ENCODE measurements around the gene SNTG2.

SNTG2 gene

DNA sequence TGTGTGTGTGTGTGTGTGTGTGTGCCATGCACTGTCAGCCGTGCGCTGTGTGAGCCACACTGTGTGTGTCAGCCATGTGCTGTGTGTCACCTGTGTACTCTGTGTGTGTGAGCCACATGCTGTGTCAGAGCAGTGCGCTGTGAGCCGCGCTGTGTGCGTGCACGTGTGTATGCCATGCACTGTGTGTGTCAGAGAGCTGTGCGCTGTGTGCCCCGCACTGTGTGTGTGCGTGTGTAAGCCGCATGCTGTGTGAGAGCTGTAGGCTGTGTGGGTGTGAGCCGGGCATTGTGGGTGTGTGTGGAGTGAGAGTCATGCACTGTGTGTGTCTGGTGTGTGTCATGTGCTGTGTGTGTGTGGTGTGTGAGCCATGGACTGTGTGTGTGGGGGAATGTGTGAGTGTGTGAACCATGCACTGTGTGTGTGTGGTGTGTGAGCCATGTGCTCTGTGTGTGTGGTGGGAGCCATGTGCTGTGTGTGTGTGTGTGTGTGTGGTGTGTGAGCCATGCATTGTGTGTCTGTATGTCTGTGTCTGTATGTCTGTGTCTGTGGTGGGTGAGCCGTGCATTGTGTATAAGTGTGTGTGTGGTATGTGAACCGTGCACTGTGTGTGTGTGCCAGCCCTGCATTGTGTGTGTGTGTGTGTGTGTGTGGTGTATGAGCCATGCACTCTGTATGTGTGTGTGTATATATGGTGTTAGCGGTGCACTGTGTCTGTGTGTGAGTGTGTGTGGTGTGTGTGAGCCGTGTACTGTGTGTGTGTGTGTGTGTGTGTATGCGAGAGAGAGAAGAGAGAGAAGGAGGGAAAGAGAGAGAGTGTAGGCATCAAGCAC is 356.3 kb downstream of the SNTG2 start:
- no peak overlapping the region for H3K27ac ChIP-seq (ENCODE audit: low read depth, low read length)

DNA sequence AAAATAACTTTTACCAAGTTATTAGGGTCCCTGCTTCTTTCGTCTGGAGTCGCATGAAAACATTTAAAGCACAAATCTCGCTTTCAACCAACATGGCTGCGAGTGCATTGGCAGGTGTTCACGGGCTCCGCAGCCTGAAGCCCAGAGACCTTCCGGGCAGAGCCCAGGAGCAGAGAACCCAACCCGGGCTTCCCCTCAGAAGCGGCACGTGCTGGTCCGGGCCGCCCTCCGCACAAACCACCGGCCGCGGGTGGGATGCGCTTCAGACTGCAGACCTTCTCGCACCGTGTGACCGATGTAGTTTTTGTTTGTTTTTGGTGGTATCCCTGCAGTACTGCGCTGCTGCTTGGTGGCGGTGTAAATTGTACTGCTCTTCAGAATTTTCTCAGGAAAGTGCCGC is 357.0 kb downstream of the SNTG2 start:
- Histone ChIP-seq H3K9me2 (replicated peaks; ENCODE audit: control insufficient read depth, low read length) (no peaks in the 10 kb centered on the region), H3K4me2 (ENCODE audit: low read length) (no peak overlapping the region)

More for the DNA sequence above, 356.3 kb downstream of the SNTG2 start:
- H3K36me3 ChIP-seq (ENCODE audit: control insufficient read depth, low read length): no peaks in the 10 kb centered on the region
- TF ChIP-seq CTCF (IDR thresholded peaks at IDR 0.05; ENCODE audit: low read depth, low read length, poor library complexity, severe bottlenecking): no peak
- TF ChIP-seq EZH2phosphoT487 (IDR thresholded peaks at IDR 0.05; ENCODE audit: borderline replicate concordance, low read length): no peak
- H3K4me3 ChIP-seq (ENCODE audit: low read length): no peak overlapping the region
- H3F3A ChIP-seq (ENCODE audit: control insufficient read depth, insufficient read depth): no peaks in the 10 kb centered on the region
- H3K9me2 ChIP-seq (replicated peaks; ENCODE audit: control insufficient read depth, low read length): no peaks in the 10 kb centered on the region
- no peaks in the 10 kb centered on the region for H3K4me1 ChIP-seq (ENCODE audit: control insufficient read depth, low read length)
- no peaks in the 10 kb centered on the region for H3K79me2 ChIP-seq (ENCODE audit: control insufficient read depth, low read length)
- H3K4me2 ChIP-seq (ENCODE audit: low read length): no peak overlapping the region
- H3K9me3 ChIP-seq (ENCODE audit: control insufficient read depth, insufficient read depth, low read length): peaks cover 11% of the 10 kb centered on the region; the same call in 1 of the 2 replicates
- H4K20me1 ChIP-seq (ENCODE audit: control insufficient read depth, insufficient read depth, low read depth, low read length): no peaks in the 10 kb centered on the region
- H3K27me3 ChIP-seq (ENCODE audit: control insufficient read depth, low read length): no peaks in the 10 kb centered on the region

DNA sequence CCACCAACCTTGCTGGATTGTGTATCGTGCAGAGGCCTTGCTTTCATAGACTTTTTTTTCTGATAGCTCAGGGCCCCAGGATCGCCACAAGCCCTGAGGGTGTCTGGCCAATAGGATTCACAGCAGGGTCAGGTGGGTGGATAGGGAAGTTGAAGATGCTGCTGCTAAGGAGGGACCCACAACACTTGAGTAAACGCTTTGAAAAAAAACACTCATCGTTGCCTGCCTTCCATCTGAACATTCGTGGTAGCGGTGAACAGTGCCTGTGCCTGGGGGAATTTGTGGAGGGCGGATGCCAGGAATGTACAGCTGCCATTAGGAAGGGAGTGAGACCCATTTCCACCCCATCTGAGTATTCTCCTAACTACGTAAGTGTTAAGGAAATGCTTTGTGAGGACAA is 358.0 kb downstream of the SNTG2 start:
- TF ChIP-seq CTCF (IDR thresholded peaks at IDR 0.05; ENCODE audit: low read depth, low read length, poor library complexity, severe bottlenecking) (no peak), EZH2phosphoT487 (IDR thresholded peaks at IDR 0.05; ENCODE audit: borderline replicate concordance, low read length) (no peak)
- Histone ChIP-seq H3K36me3 (ENCODE audit: control insufficient read depth, low read length) (no peaks in the 10 kb centered on the region), H3K4me2 (ENCODE audit: low read length) (no peak overlapping the region), H3K79me2 (ENCODE audit: control insufficient read depth, low read length) (no peaks in the 10 kb centered on the region), H4K20me1 (ENCODE audit: control insufficient read depth, insufficient read depth, low read depth, low read length) (no peaks in the 10 kb centered on the region), H3K4me3 (ENCODE audit: low read length) (no peak overlapping the region), H3K27me3 (ENCODE audit: control insufficient read depth, low read length) (no peaks in the 10 kb centered on the region), H3K4me1 (ENCODE audit: control insufficient read depth, low read length) (no peaks in the 10 kb centered on the region), H3K27ac (ENCODE audit: low read depth, low read length) (no peak overlapping the region), H3F3A (ENCODE audit: control insufficient read depth, insufficient read depth) (no peaks in the 10 kb centered on the region), H3K9me2 (replicated peaks; ENCODE audit: control insufficient read depth, low read length) (no peaks in the 10 kb centered on the region), H3K9me3 (ENCODE audit: control insufficient read depth, insufficient read depth, low read length) (peaks cover 11% of the 10 kb centered on the region; the same call in 1 of the 2 replicates)

More for the DNA sequence above, 357.0 kb downstream of the SNTG2 start:
- Histone ChIP-seq H3F3A (ENCODE audit: control insufficient read depth, insufficient read depth) (no peaks in the 10 kb centered on the region), H3K4me3 (ENCODE audit: low read length) (no peak overlapping the region), H3K79me2 (ENCODE audit: control insufficient read depth, low read length) (no peaks in the 10 kb centered on the region), H3K4me1 (ENCODE audit: control insufficient read depth, low read length) (no peaks in the 10 kb centered on the region), H3K27ac (ENCODE audit: low read depth, low read length) (no peak overlapping the region), H3K27me3 (ENCODE audit: control insufficient read depth, low read length) (no peaks in the 10 kb centered on the region), H3K36me3 (ENCODE audit: control insufficient read depth, low read length) (no peaks in the 10 kb centered on the region), H4K20me1 (ENCODE audit: control insufficient read depth, insufficient read depth, low read depth, low read length) (no peaks in the 10 kb centered on the region), H3K9me3 (ENCODE audit: control insufficient read depth, insufficient read depth, low read length) (peaks cover 11% of the 10 kb centered on the region; the same call in 1 of the 2 replicates)
- TF ChIP-seq CTCF (IDR thresholded peaks at IDR 0.05; ENCODE audit: low read depth, low read length, poor library complexity, severe bottlenecking): no peak
- TF ChIP-seq EZH2phosphoT487 (IDR thresholded peaks at IDR 0.05; ENCODE audit: borderline replicate concordance, low read length): no peak

All from DOHH2 (cell line).